ENCODE data around the gene METTL13. TPM values are rescaled to one million over a fixed set of nuclear protein-coding genes. Genes with fewer than 3 reads are reported as not detected.

Gene METTL13
- 64.5 and 66.7 TPM in 2 replicates for total RNA-seq (2021)
- long read RNA-seq, transcript METTL13-202 (8 exons, 3,022 nt): minor isoform, 75 of 590 reads
- long read RNA-seq, transcript METTL13-201 (8 exons, 3,327 nt): major isoform, 365 of 590 reads
- long read RNA-seq, partial matches to known transcripts: 56 of 590 reads
- long read RNA-seq, other reads (novel, unspliced or antisense): 93 of 590 reads

- peaks cover 23% of the 10 kb centered on the region for H3K79me2 ChIP-seq (ENCODE audit: insufficient read depth, low read length)
- no peak within 1 kb of the TSS for H2AK5ac ChIP-seq (ENCODE audit: insufficient read length, low read length)
- peaks cover 12 to 39% (median 36%) of the 10 kb centered on the region in 3 experiments; a peak in 6 of 7 replicates for H3K36me3 Mint-ChIP-seq (ENCODE audit: insufficient read depth in 1 of 3, low read depth in 3 of 3)
- DNase-seq: peak; percentile 100
- H3K23ac ChIP-seq (ENCODE audit: insufficient read length, low read depth, low read length): no peak within 1 kb of the TSS
- peak within 1 kb of the TSS; percentile 66 for H3K18ac ChIP-seq (ENCODE audit: insufficient read length, low read depth, low read length)
- no peaks in the 10 kb centered on the region for H3K27me3 Mint-ChIP-seq (ENCODE audit: low read depth)
- H4K5ac ChIP-seq (ENCODE audit: insufficient read length, low read depth, low read length): no peak within 1 kb of the TSS
- H4K8ac ChIP-seq (replicated peaks; ENCODE audit: insufficient read length, low read depth, low read length): no peak within 1 kb of the TSS
- no peak within 1 kb of the TSS for H4K91ac ChIP-seq (ENCODE audit: insufficient read length, low read depth, low read length)
- H2AFZ ChIP-seq (ENCODE audit: low read length): peak within 1 kb of the TSS; percentile 43
- peak within 1 kb of the TSS; percentile 90 for H3K4me2 ChIP-seq (ENCODE audit: insufficient read depth, insufficient read length, low read length)
- no peaks in the 10 kb centered on the region for H3K4me1 ChIP-seq (ENCODE audit: insufficient read depth, low read length)
- H3K79me1 ChIP-seq (ENCODE audit: insufficient read depth, low read depth, low read length, poor library complexity, severe bottlenecking): peaks cover 5% of the 10 kb centered on the region
- no peak within 1 kb of the TSS for H2BK20ac ChIP-seq (ENCODE audit: low read depth, low read length, poor library complexity, severe bottlenecking)
- H2BK12ac ChIP-seq (ENCODE audit: insufficient read length, low read depth, low read length): no peak within 1 kb of the TSS
- H3K4me1 Mint-ChIP-seq: peaks cover 13 to 18% of the 10 kb centered on the region in 2 experiments
- WGBS (ENCODE audit: extremely low coverage, insufficient read length, low lambda C conversion rate): no CpG with 5 or more reads among the region's 57 CpGs
- H4K20me1 ChIP-seq (ENCODE audit: control insufficient read depth, insufficient read depth, insufficient read length): no peaks in the 10 kb centered on the region
- H3K9ac ChIP-seq (ENCODE audit: extremely low read depth, insufficient read length, low read length): peak within 1 kb of the TSS; percentile 73
- peak within 1 kb of the TSS; percentile 62; the same call in 1 of the 2 replicates for H3K14ac ChIP-seq (ENCODE audit: insufficient read depth, low read length)
- no peaks in the 10 kb centered on the region for H3K9me3 ChIP-seq (ENCODE audit: control insufficient read depth, low read depth, low read length)
- peak within 1 kb of the TSS; percentile 88 to 96 for H3K4me3 Mint-ChIP-seq
- H2BK120ac ChIP-seq (ENCODE audit: low read depth, low read length, poor library complexity, severe bottlenecking): no peak within 1 kb of the TSS
- H3K9me3 Mint-ChIP-seq: peaks cover 0 to 2% of the 10 kb centered on the region in 2 experiments; a peak in 1 of 5 replicates
- H3T11ph ChIP-seq (ENCODE audit: low read length): no peak within 1 kb of the TSS
- no peak within 1 kb of the TSS for H3K4ac ChIP-seq (ENCODE audit: low read depth, low read length)
- H3K23me2 ChIP-seq (ENCODE audit: insufficient read length, low read depth, low read length, poor library complexity, severe bottlenecking): peaks cover 3% of the 10 kb centered on the region
- no peak for TF ChIP-seq CTCF (conservative IDR thresholded peaks at IDR 0.05)
- no peak within 1 kb of the TSS for H2BK5ac ChIP-seq (ENCODE audit: insufficient read length, low read length)
- H2BK15ac ChIP-seq (ENCODE audit: low read depth, low read length): no peak within 1 kb of the TSS
- peak within 1 kb of the TSS; percentile 95 to 98 (median 96) for H3K27ac Mint-ChIP-seq
- peak within 1 kb of the TSS; percentile 89 for H3K27ac ChIP-seq (ENCODE audit: insufficient read length, low read depth, low read length)
- H3K56ac ChIP-seq (ENCODE audit: insufficient read length, low read depth, low read length): no peak within 1 kb of the TSS
- no peaks in the 10 kb centered on the region for H3K27me3 ChIP-seq (ENCODE audit: insufficient read depth, low read length)
Measured at GRCh38 chr1:171781176-171781875, at the start of gene METTL13. TSS of gene METTL13 (plus strand) at chr1:171781660. CDS start at chr1:171781968, 308 bp downstream.
